SKM-1 (cell line): ENCODE data around the gene BRAP.
"Not testable (repeated sequence)": the region's sequence is repeated elsewhere in the genome, so short reads cannot be mapped to it uniquely, and the experiment has no call there.

Source experiments
- DNase-seq: peaks from one replicate; lab custom pipeline; 2025; ENCODE audit not compliant: unreplicated experiment; lab: John Stamatoyannopoulos, UW

The BRAP gene

DNA sequence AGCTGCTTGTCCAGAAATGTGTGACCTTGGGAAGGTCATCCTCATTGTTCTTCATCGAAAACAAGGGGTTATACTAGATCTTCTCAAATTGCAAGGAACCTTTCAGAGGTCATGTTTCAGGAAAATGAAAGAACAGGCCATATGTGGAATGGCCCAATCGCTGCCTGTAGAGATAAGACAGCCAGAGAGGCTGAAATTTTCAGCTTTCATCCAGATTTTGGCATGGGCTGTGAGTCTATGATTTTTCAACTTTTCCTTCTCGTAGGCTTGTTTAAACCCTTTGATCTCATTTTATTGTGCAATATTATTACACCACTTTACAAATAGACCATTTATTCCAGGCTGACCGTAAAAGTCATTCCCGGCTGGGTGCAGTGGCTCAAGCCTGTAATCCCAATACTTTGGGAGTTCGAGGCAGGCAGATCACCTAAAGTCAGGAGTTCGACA, 69.6 kb downstream of the BRAP start:
- no peak for DNase-seq

DNA sequence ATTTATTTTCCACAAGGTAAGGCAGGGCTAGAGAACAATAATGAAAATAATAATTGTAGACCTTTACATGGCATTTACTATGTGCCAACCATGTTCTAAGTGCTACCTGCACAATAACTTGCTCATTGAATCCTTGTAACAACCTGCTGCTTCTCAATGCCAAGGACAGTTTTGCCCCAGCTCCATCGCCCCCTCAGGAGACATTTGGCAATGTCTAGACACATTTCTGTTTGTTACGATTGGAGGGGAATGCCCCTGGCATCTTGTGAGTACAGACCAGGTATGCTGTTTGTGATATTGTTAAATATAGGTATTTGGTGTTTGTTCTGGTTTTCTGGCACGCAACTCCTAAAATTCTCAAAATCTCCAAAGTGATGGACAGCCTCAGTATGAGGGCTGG, 78.5 kb downstream of the BRAP start:
- DNase-seq: no peak

DNA sequence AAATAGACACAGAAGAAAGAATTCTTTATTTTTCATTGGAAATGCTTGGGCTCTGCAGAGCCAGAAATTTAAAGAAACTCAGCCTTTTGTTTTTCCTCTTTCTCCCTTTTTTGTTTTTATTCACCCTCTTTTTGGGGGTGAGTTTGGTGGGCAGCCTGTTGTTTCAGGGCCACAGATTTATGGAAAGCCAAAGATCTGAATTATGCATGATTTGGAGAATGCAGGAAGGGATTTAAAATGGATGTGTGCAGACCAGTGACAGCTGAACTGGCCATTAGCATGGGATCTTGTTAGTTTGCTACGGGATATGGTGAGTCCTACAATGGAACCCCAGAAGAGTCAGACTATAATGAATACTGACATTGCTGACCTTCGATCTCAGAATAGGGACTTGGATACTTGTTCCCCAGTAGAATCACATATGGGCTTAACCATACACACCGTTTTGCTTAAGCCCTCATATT, 79.0 kb downstream of the BRAP start:
- DNase-seq: no peak

DNA sequence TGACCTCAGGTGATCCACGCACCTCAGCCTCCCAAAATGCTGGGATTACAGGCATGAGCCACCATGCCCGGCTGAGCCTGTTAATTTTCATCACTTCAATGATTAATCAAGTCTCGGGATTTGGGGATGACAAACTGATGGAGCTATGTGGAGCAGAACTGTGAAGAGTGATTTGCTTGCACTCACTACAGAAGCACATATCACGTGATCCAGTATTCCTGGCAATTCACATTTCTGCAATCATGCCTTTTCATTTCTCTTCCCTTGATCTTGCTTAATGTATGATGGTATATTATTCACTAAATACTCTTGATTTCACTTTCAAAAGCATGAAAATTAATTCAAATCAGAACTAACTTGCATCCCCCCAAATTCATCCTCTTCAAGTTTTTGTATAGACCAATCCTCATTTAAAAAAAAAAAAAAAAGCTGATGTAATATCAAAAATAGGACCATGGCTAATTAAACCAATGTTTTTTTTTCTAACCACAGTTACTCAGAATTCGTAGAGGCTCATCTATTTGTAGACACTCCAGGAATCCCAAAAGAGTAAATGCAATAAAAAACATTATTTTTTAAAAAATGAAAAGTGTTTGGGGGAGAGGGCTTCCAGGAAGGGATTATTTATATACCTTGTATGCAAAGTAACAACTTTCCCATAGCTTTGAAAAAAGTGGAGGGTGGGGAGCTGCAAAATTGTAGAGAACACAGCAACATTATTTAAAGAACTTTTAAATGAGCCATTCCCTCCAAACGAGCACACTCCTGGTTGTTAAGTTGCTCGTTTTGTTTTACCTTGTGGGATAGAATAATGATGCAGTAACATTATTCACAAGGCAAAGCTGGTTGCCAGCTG, 79.6 kb downstream of the BRAP start:
- DNase-seq: no peak

DNA sequence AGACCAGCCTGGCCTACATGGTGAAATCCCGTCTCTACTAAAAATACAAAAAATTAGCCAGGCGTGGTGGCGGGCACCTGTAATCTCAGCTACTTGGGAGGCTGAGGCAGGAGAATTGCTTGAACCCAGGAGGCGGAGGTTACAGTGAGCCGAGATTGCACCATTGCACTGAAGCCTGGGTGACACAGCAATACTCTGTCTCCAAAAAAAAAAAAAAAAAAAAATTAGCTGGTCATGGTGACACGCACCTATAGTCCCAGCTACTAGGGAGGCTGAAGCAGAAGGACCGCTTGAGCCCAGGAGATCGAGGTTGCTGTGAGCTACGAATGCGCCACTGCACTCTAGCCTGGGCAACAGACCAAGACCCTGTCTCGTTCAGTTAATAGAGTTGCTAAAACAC, 82.9 kb downstream of the BRAP start:
- not testable (repeated sequence) for DNase-seq

DNA sequence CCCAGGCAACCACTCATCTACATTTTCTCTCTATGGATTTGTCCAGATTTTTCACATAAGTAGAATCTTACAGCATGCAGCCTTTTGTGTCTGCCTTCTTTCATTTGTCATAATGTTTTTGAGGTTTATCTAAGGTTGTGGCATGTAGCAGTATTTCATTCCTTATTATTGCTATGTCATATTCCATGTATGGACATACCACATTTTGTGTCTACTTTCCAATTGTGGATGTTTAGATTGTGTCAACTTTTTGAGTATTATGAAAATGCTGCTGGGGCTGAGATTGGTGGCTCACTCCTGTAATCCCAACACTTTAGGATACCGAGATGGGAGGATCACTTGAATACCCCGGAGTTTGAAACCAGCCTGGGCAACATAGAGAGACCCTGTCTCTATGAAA, 83.4 kb downstream of the BRAP start:
- DNase-seq: no peak

DNA sequence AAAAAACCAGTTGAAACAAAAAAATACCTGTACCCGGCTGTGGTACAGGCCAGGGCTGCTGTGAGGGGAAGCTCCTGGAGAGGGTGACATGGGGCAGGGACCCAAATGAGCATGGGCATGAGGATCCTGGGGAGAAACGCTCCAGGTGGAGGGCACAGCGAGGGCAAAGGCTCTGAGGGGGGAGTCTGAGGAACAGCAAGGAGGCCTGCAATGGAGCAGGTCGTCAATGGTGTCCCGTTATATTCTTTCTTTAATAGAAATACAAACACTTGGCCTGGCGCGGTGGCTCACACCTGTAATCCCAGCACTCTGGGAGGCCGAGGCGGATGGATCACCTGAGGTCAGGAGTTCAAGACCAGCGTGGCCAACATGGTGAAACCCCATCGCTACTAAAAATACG, 84.8 kb downstream of the BRAP start:
- DNase-seq: not testable (repeated sequence)

DNA sequence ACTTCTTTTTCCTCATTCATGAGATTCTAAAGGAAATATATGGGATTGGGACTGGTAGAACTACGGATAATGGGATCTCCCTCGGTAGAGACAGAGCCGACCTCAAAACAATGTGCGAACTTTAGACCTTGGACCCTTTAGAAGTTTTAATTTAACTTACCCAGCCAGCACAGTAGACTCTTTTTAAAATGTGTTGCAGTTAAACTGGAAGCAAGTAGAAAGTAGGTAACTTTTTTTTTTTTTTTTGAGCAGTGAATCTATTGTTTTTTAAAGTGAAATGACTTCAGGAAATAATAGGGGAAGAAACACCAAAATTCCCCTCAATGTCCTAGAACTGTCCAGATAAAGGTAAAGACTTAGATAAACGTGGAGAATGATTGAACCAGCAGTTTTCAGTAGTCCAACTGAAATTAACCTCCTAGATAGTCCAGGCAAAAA, 85.5 kb downstream of the BRAP start:
- DNase-seq: no peak

DNA sequence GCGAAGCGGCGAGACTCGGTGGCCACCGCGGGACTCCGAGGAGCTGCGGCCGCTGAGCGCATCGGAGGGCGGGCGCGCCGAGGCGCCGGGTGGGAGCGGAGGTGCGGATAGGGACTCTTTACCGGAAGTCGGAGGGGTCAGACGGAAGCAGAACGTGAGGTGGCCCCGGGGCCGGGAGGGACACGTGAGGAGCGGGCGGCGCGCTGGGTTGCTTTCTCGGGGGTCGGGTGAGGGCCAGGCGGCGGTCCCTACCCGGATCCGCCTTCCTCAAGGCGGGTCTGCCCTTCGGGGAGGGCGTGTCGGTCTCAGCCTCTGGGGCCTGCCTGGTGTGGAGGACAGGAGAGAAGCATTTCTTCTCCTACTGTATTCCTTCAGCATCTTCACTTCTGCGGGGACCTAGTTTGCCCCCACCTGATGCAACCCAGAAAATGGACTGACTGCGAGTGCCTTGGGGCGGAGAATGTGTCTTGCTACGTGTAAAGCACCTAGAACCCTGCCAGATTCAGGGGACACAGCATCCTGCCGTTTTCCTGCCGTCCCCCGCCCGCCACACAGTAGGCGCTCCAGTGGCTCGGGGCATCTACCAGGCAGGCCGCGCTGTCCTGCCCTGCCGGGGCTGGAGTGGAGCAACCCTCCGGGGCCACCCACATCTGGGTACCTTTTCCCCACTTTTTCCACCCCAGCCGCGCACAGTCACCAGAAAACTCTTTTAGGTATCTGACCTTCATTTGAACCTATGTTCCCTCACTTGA, 86.1 kb downstream of the BRAP start:
- no peak for DNase-seq

DNA sequence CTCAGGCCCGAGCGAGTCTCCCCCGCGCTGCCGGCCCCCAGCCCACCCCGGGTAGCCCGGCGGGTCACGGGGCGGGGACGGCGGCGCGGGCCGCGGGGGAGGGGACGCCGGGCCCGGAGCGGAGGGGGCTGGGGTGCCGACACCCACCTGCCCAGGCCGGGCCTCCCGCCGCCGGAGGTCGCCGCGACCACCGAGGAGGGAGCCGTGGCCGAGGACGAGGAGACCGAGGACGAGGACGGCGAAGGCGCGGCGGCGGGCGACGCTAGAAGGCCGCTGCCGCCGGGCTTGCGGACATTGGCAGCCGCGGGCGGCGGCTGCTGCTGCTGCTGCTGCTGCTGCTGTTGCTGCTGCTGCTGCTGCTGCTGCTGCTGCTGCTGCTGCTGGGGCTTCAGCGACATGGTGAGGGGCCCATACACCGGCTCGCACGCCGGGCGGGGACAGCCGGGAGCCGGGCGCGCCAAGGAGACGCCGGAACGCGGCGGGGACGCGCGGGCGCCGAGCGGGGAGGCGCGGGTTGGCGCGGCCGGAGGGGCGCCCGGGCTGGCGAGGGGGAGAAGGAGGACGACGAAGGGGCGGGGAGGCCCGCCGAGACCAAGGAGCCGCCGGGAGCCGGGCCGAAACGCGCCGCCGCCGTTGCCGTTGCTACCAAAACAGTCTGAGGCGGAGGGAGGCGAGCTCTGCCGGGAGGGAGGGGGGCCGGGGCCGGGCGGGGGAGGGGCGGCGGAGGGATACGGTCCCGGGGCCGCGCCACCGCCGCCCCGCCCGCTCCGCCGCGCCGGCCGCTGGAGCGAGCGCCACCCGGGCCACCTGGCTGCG, 86.9 kb downstream of the BRAP start, which contains the start of gene ATXN2:
ATXN2 (minus strand) TSS at position 679 of the 816 bp plus-strand sequence; CDS start at position 398, 281 bp downstream.
- no peak for DNase-seq

DNA sequence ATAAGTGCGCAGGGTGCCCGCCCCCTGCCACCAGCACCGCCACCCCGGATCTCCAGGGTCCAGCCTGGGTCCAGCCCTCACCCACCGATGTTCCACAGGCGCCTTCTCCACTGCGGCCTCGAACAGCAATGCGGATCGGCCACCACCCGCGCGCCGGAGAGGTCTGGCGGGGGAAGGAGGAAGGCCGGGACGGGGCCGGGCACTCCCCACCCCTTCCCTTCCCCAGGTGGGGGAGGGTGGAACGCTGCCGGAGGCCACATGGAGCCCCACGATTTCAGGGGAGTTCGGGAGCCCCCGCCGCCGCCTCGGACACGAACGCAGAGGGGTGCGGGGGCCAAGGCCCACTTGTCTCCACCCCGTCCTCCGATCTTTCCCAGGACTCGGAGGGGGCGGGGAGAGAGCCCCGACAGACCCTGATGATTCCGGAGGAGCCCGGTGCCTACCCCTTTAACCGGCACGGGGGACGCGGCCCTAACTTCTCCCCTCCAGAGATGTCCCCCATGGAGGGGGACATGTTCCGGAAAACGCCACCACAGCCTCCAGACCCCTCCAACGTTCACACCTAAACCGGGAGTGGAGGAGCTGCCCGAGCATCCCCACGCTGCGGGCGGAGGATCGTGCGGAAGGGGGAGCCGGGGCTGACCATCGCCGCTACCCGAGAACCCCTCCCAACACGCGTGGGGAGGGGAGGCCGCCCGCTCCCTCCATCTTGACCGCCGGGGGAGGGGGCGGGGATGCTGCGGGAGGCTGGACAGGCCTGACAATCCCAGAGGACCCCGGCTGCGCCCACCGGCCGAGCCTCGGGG, 87.7 kb downstream of the BRAP start:
- DNase-seq: no peak

DNA sequence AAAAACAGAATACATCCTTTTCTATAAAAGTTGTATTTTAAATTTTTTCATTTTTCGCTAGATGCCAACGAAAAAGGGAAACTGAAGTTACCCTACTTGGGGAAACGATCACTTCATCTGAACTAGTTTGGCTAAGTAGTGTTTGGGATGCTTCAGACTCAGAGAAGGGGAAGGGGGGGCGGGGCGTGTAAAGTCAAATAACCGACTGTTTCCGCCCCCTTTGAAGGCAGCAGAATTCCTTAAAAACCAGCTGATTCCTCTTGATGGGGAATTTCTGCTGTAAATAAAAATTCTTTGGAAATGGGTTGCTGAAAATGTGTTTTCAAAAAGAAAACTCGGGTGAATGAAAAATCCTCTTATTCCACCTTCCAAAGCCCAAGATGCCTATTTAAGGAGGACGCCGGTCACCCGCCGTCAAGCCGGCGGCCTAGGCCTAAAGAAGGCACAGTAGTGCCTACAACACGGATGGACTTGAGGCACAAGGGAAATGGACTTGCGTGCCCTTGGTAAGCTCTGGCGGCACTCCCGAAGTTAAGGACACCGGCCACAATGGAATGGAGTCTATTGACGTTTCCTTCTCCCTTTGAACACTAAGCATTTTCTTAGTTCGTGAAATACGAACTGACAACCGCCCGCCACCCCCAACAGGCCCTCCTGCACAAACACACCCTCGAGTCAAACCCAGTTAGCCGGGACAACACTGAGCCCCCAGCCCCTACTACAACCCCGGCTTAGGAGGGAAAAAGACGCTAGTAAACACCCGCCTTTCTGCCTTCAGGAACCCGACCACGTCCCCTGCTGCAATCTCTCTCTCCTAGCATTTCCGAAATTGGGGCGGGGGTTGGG, 88.5 kb downstream of the BRAP start:
- DNase-seq: no peak

DNA sequence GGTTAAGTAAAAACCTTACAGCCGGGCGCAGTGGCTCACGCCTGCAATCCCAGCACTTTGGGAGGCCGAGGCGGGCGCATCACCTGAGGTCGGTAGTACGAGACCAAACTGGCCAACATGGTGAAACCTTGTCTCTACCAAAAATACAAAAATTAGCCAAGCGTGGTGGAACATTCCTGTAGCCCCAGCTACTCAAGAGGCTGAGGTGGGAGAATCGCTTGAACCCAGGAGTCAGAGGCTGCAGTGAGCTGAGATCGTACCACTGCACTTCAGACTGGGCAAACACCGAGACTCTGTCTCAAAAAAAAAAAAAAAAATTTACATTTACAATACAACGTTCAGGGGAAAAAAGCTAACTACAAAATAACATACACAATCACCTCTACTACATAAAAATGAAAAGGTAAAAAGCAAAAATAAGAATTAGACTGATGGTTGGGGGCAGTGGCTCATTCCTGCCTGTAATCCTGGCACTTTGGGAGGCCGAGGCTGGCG, 90.4 kb downstream of the BRAP start:
- DNase-seq: not testable (repeated sequence)
